Liver (tissue), 9 donors: ENCODE data around the gene RASSF1. TPM values are rescaled to one million over a fixed set of nuclear protein-coding genes. Genes with fewer than 3 reads are reported as not detected.
A peak's percentile ranks its signal among the peaks of the same experiment; 100 is the strongest.

ENCODE experiments used
- DNase-seq: peaks from one replicate; pipeline ENCODE4 v3.0.0-alpha.2; 2017; ENCODE audit warnings: low spot score
- H3K27ac ChIP-seq, 2 donors: one replicate each; pipeline ENCODE4 v1.7.0; 2013; ENCODE audit warnings: inconsistent platforms in 2 of 2, low read length in 2 of 2, control low read depth in 1 of 2, low read depth in 1 of 2, mild to moderate bottlenecking in 1 of 2
- H3K27me3 ChIP-seq, 4 donors: one replicate each; pipeline versions ENCODE4 v1.6.1 to v1.7.0; 2013; ENCODE audit warnings: low read length in 3 of 4, inconsistent platforms in 1 of 4, mild to moderate bottlenecking in 1 of 4, moderate library complexity in 1 of 4; ENCODE audit not compliant: control insufficient read depth in 4 of 4, insufficient read depth in 4 of 4
- H3K36me3 ChIP-seq, 4 donors: one replicate each; pipeline versions ENCODE4 v1.6.1 to v1.7.0; 2013; ENCODE audit warnings: low read length in 3 of 4, mild to moderate bottlenecking in 3 of 4, low read depth in 1 of 4, moderate library complexity in 1 of 4; ENCODE audit not compliant: control insufficient read depth in 4 of 4, insufficient read depth in 3 of 4
- H3K4me1 ChIP-seq, 4 donors: one replicate each; pipeline versions ENCODE4 v1.6.1 to v1.7.0; 2013; ENCODE audit warnings: low read length in 3 of 4, mild to moderate bottlenecking in 3 of 4, moderate library complexity in 1 of 4; ENCODE audit not compliant: control insufficient read depth in 4 of 4, insufficient read depth in 4 of 4
- H3K4me3 ChIP-seq, 3 donors: one replicate each; pipeline versions ENCODE4 v1.6.1 to v1.7.0; 2013; ENCODE audit warnings: low read length in 3 of 3, control low read depth in 1 of 3, low read depth in 1 of 3, mild to moderate bottlenecking in 1 of 3
- H3K9ac ChIP-seq, 2 donors: one replicate each; pipeline ENCODE4 v1.7.0; 2013; ENCODE audit warnings: low read length in 2 of 2, mild to moderate bottlenecking in 2 of 2, moderate library complexity in 2 of 2, control low read depth in 1 of 2, low read depth in 1 of 2
- H3K9me3 ChIP-seq, 4 donors: one replicate each; pipeline versions ENCODE4 v1.6.1 to v1.7.0; 2013; ENCODE audit warnings: low read length in 3 of 4; ENCODE audit not compliant: control insufficient read depth in 4 of 4
- ATF3 ChIP-seq: IDR thresholded peaks from 2 replicates; pipeline ENCODE4 v1.6.1; 2016; ENCODE audit warnings: antibody characterized with exemption
- CTCF ChIP-seq: fragments of 150-350 bp; IDR thresholded peaks from 2 replicates; pipeline ENCODE4 v1.5.1; 2017; ENCODE audit warnings: improper control_type of control experiment, low read depth, low read length; ENCODE audit not compliant: missing input control
- EGR1 ChIP-seq, 2 donors: IDR thresholded peaks; 2 replicates each; pipeline ENCODE4 v1.6.1; 2016 to 2018; ENCODE audit warnings: antibody characterized with exemption in 2 of 2, low read depth in 2 of 2
- FOXA1 ChIP-seq: IDR thresholded peaks from 2 replicates; pipeline ENCODE4 v1.6.1; 2016; ENCODE audit warnings: antibody characterized with exemption
- FOXA2 ChIP-seq: IDR thresholded peaks from 2 replicates; pipeline ENCODE4 v1.6.1; 2016; ENCODE audit warnings: antibody characterized with exemption
- GABPA ChIP-seq, 2 donors: IDR thresholded peaks in 1 of 2; conservative IDR thresholded peaks in 1 of 2; 2 replicates each; pipeline ENCODE4 v1.6.1; 2016; ENCODE audit warnings: antibody characterized with exemption in 2 of 2, mild to moderate bottlenecking in 1 of 2, moderate library complexity in 1 of 2
- HNF4A ChIP-seq, 2 donors: conservative IDR thresholded peaks; 2 replicates each; pipeline ENCODE4 v1.6.1; 2016; ENCODE audit warnings: antibody characterized with exemption in 2 of 2, mild to moderate bottlenecking in 2 of 2
- MAX ChIP-seq: IDR thresholded peaks from 2 replicates; pipeline ENCODE4 v1.6.1; 2016; ENCODE audit warnings: antibody characterized with exemption
- NR2F2 ChIP-seq: IDR thresholded peaks from 2 replicates; pipeline ENCODE4 v1.6.1; 2016; ENCODE audit warnings: antibody characterized with exemption
- RAD21 ChIP-seq, 2 donors: IDR thresholded peaks; 2 replicates each; pipeline ENCODE4 v1.6.1; 2016; ENCODE audit warnings: antibody characterized with exemption in 2 of 2, mild to moderate bottlenecking in 2 of 2
- SP1 ChIP-seq: IDR thresholded peaks from 2 replicates; pipeline ENCODE4 v1.6.1; 2018; ENCODE audit warnings: antibody characterized with exemption, mild to moderate bottlenecking
- TAF1 ChIP-seq: conservative IDR thresholded peaks from 2 replicates; pipeline ENCODE4 v1.6.1; 2016; ENCODE audit warnings: antibody characterized with exemption, mild to moderate bottlenecking
- YY1 ChIP-seq: IDR thresholded peaks from 2 replicates; pipeline ENCODE4 v1.6.1; 2016; ENCODE audit warnings: antibody characterized with exemption, mild to moderate bottlenecking
- ZBTB33 ChIP-seq: IDR thresholded peaks from 2 replicates; pipeline ENCODE4 v1.6.1; 2016; ENCODE audit warnings: antibody characterized with exemption
- WGBS: extraction: QIAGEN DNeasy Blood & Tissue Kit; methylation state at CpG from one replicate; pipeline ENCODE4 v1.1.7; 2013; 5-methylcytosine and 5-hydroxymethylcytosine counted together
- polyA plus RNA-seq, 2 donors: library from polyadenylated mRNA; stranded (reverse) in 1 of 2; unstranded in 1 of 2; fragments of 200-250 nt in 1 of 2; fragments of >200 nt in 1 of 2; fragmentation: Nextera tagmentation in 1 of 2; extraction: Ambion mirVana in 1 of 2; gene quantifications; one replicate each; pipeline versions ENCODE4 v1.2.1 to v1.2.3, GENCODE V29; 2013 to 2015
- total RNA-seq, 2 donors: library from RNA; depleted of rRNA; stranded (reverse); fragments of >200 nt; gene quantifications; one replicate each; pipeline ENCODE4 v1.2.3, GENCODE V29; 2014
- donor health status: healthy.
- donor health status: healthy.
- donor health status: healthy.
- donor health status: healthy.
- donor health status: healthy.

The RASSF1 gene
- total and polyA plus RNA-seq, 4 donors = 6.5 to 13.2 (median 11.2) TPM

GRCh38 chr3:50356553-50356952, 15.9 kb upstream of the RASSF1 start:
- Histone ChIP-seq H3K4me1 (peaks cover 19 to 73% (median 52%) of the 10 kb centered on the region in 4 donors), H3K9ac (no peak overlapping the region), H3K4me3 (no peak overlapping the region)

GRCh38 chr3:50355829-50356552, 15.4 kb upstream of the RASSF1 start:
- WGBS = 69% methylated on average over 5 of the region's 5 CpGs
- H3K4me3 ChIP-seq = no peak overlapping the region
- H3K9ac ChIP-seq = no peak overlapping the region
- peaks cover 11 to 23% (median 15%) of the 10 kb centered on the region in 4 donors for H3K36me3 ChIP-seq
- no peaks in the 10 kb centered on the region for H3K27me3 ChIP-seq
- H3K27ac ChIP-seq = no peak overlapping the region
- no peak for DNase-seq
- TF ChIP-seq ZBTB33 (no peak), HNF4A (conservative IDR thresholded peaks at IDR 0.05) (peak; percentile 11 to 31), TAF1 (no peak), YY1 (no peak)
- H3K4me1 ChIP-seq = peaks cover 19 to 78% (median 57%) of the 10 kb centered on the region in 4 donors
- no peaks in the 10 kb centered on the region for H3K9me3 ChIP-seq

More at GRCh38 chr3:50356553-50356952, 15.9 kb upstream of the RASSF1 start:
- H3K27ac ChIP-seq = no peak overlapping the region
- TF ChIP-seq FOXA2 (no peak), MAX (no peak), RAD21 (IDR thresholded peaks at IDR 0.05) (no peak), TAF1 (no peak), SP1 (no peak), EGR1 (IDR thresholded peaks at IDR 0.05; ENCODE audit: low read depth in 2 of 2) (no peak)
- WGBS = 62% methylated on average over 5 of the region's 5 CpGs
- no peaks in the 10 kb centered on the region for H3K27me3 ChIP-seq
- H3K36me3 ChIP-seq = peaks cover 11 to 23% (median 15%) of the 10 kb centered on the region in 4 donors
- H3K9me3 ChIP-seq = no peaks in the 10 kb centered on the region
- peak; percentile 51 for DNase-seq

GRCh38 chr3:50354850-50355249, 14.2 kb upstream of the RASSF1 start:
- Histone ChIP-seq H3K4me1 (peaks cover 20 to 83% (median 62%) of the 10 kb centered on the region in 4 donors), H3K4me3 (no peak overlapping the region), H3K27ac (no peak overlapping the region), H3K27me3 (no peaks in the 10 kb centered on the region), H3K9me3 (no peaks in the 10 kb centered on the region), H3K9ac (no peak overlapping the region), H3K36me3 (peaks cover 11 to 23% (median 15%) of the 10 kb centered on the region in 4 donors)
- WGBS = 95% methylated on average over 7 of the region's 7 CpGs
- no peak for TF ChIP-seq TAF1
- no peak for TF ChIP-seq ATF3
- no peak for TF ChIP-seq GABPA (IDR thresholded peaks at IDR 0.05 in 1 of 2, conservative IDR thresholded peaks at IDR 0.05 in 1 of 2)
- no peak for TF ChIP-seq FOXA2
- TF ChIP-seq MAX = no peak
- TF ChIP-seq EGR1 (IDR thresholded peaks at IDR 0.05; ENCODE audit: low read depth in 2 of 2) = no peak
- no peak for TF ChIP-seq ZBTB33
- no peak for TF ChIP-seq FOXA1
- no peak for TF ChIP-seq NR2F2
- no peak for TF ChIP-seq YY1
- TF ChIP-seq CTCF = no peak
- no peak for TF ChIP-seq SP1
- DNase-seq = no peak
